BE2C (cell line): Measurements from ENCODE around the gene TPST2.

Source experiments
- DNase-seq: peaks from one replicate; pipeline ENCODE4 v3.0.0-alpha.2; 2020
- H3K27me3 ChIP-seq: fragments of 250-450 bp; sonication (Bioruptor Pico); 2 replicates; pipeline ENCODE4 v1.5.1; 2020; ENCODE audit warnings: mild to moderate bottlenecking
- H3K36me3 ChIP-seq: fragments of 250-450 bp; sonication (Bioruptor Pico); 2 replicates; pipeline ENCODE4 v1.5.1; 2020; ENCODE audit warnings: mild to moderate bottlenecking
- H3K4me1 ChIP-seq: fragments of 250-450 bp; sonication (Bioruptor Pico); 2 replicates; pipeline ENCODE4 v1.5.1; 2020
- H3K4me3 ChIP-seq: 2 replicates; pipeline ENCODE4 v1.5.1; 2011; ENCODE audit warnings: low read depth, low read length
- H3K9me3 ChIP-seq: fragments of 250-450 bp; sonication (Bioruptor Pico); 2 replicates; pipeline ENCODE4 v1.5.1; 2020
- CTCF ChIP-seq: IDR thresholded peaks from 2 replicates; pipeline ENCODE4 v1.5.1; 2012; ENCODE audit warnings: mild to moderate bottlenecking, low read depth, low read length

Gene TPST2

GRCh38 chr22:26619510-26619909 is 29.6 kb upstream of the TPST2 start:
- no peaks in the 10 kb centered on the region for H3K36me3 ChIP-seq
- H3K4me3 ChIP-seq: no peak overlapping the region
- H3K4me1 ChIP-seq: peaks cover 15% of the 10 kb centered on the region
- TF ChIP-seq CTCF: no peak
- no peaks in the 10 kb centered on the region for H3K27me3 ChIP-seq
- DNase-seq: no peak
- no peaks in the 10 kb centered on the region for H3K9me3 ChIP-seq

GRCh38 chr22:26618455-26618854 is 28.5 kb upstream of the TPST2 start:
- no peak for DNase-seq
- no peaks in the 10 kb centered on the region for H3K27me3 ChIP-seq
- no peak for TF ChIP-seq CTCF
- H3K36me3 ChIP-seq: no peaks in the 10 kb centered on the region
- H3K4me1 ChIP-seq: peaks cover 19% of the 10 kb centered on the region
- no peak overlapping the region for H3K4me3 ChIP-seq
- no peaks in the 10 kb centered on the region for H3K9me3 ChIP-seq

GRCh38 chr22:26617271-26618199 is 27.6 kb upstream of the TPST2 start, which contains the start of gene CRYBB1:
Gene CRYBB1 (minus strand): TSS chr22:26618027. CDS start chr22:26616319, 1,708 bp downstream.
- Histone ChIP-seq H3K9me3 (no peaks in the 10 kb centered on the region), H3K4me3 (no peak within 1 kb of the TSS), H3K36me3 (no peaks in the 10 kb centered on the region), H3K27me3 (no peaks in the 10 kb centered on the region), H3K4me1 (peaks cover 19% of the 10 kb centered on the region)
- no peak for DNase-seq
- TF ChIP-seq CTCF: no peak

GRCh38 chr22:26616650-26617049 is 26.7 kb upstream of the TPST2 start:
- H3K27me3 ChIP-seq: no peaks in the 10 kb centered on the region
- no peak for TF ChIP-seq CTCF
- peaks cover 19% of the 10 kb centered on the region for H3K4me1 ChIP-seq
- no peak for DNase-seq
- no peaks in the 10 kb centered on the region for H3K36me3 ChIP-seq
- H3K4me3 ChIP-seq: no peak overlapping the region
- H3K9me3 ChIP-seq: no peaks in the 10 kb centered on the region

GRCh38 chr22:26615830-26616435 is 26.0 kb upstream of the TPST2 start:
- Histone ChIP-seq H3K27me3 (no peaks in the 10 kb centered on the region), H3K36me3 (no peaks in the 10 kb centered on the region), H3K4me3 (no peak overlapping the region), H3K4me1 (peaks cover 19% of the 10 kb centered on the region), H3K9me3 (no peaks in the 10 kb centered on the region)
- DNase-seq: no peak
- no peak for TF ChIP-seq CTCF

GRCh38 chr22:26615149-26615548 is 25.2 kb upstream of the TPST2 start:
- no peaks in the 10 kb centered on the region for H3K27me3 ChIP-seq
- DNase-seq: no peak
- no peaks in the 10 kb centered on the region for H3K36me3 ChIP-seq
- no peak overlapping the region for H3K4me3 ChIP-seq
- H3K9me3 ChIP-seq: no peaks in the 10 kb centered on the region
- no peak for TF ChIP-seq CTCF
- H3K4me1 ChIP-seq: peaks cover 19% of the 10 kb centered on the region
